GM13976 (cell line): ENCODE measurements around the gene PAGE3.

ENCODE experiments used
- DNase-seq: peaks from one replicate; pipeline ENCODE4 v3.0.0; 2012; ENCODE audit warnings: low spot score
- CTCF ChIP-seq: IDR thresholded peaks from 2 replicates; pipeline ENCODE4 v1.5.1; 2012; ENCODE audit warnings: borderline replicate concordance, mild to moderate bottlenecking; ENCODE audit not compliant: insufficient read depth; ENCODE audit errors: extremely low read depth, missing control alignments, control extremely low read depth
- in situ Hi-C: fragments of 300-500 bp; cut with MboI; formaldehyde crosslinking; loops from one replicate; pipeline ENCODE4 v1.12.0; 2022; ENCODE audit warnings: low sequenced_read_pairs, mixed read lengths, inconsistent platforms; ENCODE audit not compliant: unreplicated experiment

Gene PAGE3

GRCh38 chrX:55264816-55265215 lies at the start of gene PAGE3:
TSS of gene PAGE3 (minus strand) at chrX:55264916. CDS start at chrX:55263903, 1,013 bp downstream.
- DNase-seq = no peak
- no peak for TF ChIP-seq CTCF
- in situ Hi-C loops = no loop called here

GRCh38 chrX:55312655-55313054 lies 47.9 kb upstream of the PAGE3 start:
- in situ Hi-C loops = no loop called here
- no peak for TF ChIP-seq CTCF
- DNase-seq = no peak

DNA sequence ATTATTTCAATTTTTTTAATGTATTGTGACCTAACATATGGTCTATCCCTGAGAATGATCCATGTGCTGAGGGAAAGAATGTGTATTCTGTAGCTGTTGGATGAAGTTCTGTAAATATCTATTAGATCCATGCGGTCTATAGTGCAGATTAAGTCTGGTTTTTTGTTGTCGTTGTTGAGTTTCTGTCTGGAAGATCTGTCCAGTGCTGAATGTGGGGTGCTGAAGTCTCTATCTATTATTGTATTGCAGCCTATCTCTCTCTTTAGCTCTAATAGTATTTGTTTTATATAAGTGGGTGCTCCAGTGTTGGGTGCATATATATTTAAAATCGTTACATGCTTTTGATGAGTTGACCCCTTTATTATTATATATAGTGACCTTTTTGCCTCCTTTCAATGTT lies 26.2 kb upstream of the PAGE3 start:
- no peak for DNase-seq
- no peak for TF ChIP-seq CTCF
- in situ Hi-C loops = no loop called here

- in situ Hi-C loops = no loop called here
- no peak for DNase-seq
- TF ChIP-seq CTCF = no peak
These were observed 15.1 kb upstream of the PAGE3 start for GRCh38 chrX:55279832-55280231.

DNA sequence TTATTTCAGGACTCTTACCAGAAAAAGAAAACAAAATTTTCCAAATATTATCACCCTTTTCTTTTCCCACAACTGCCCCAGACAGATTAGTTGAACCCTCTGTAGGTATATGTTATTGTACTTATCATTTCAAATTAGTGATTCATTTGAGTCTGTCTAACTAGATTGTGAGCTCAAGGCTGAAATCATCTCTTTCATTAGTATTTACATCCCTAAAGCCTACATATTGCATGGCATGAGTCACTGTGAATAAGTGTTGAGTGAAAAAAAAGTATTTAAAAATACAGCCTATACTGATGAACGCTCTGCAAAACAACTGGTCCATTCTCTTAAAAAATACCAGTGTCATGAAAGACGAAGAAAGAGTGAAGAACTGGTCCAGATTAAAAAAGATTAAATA lies 3.9 kb downstream of the PAGE3 start:
- DNase-seq = no peak
- TF ChIP-seq CTCF = no peak
- in situ Hi-C loops = no loop called here

- in situ Hi-C loops = no loop called here
- no peak for TF ChIP-seq CTCF
- no peak for DNase-seq
These were observed 11.2 kb downstream of the PAGE3 start for GRCh38 chrX:55253528-55253927.
